22Rv1 (cell line): ENCODE results near the gene RNF41.
"Not testable (repeated sequence)": the region's sequence is repeated elsewhere in the genome, so short reads cannot be mapped to it uniquely, and the experiment has no call there.

Experiments used
- H3K27ac ChIP-seq: fragments of 450-650 bp; 2 replicates; pipeline ENCODE4 v1.5.1; 2017
- ZFX ChIP-seq: fragments of 450-650 bp; IDR thresholded peaks from 2 replicates; pipeline ENCODE4 v1.6.1; 2017; ENCODE audit warnings: antibody characterized with exemption, borderline replicate concordance
- TF ChIP-seq, protein P1 (sequence below): fragments of 450-650 bp; IDR thresholded peaks from 2 replicates; pipeline ENCODE4 v1.5.1; 2017; ENCODE audit warnings: mild to moderate bottlenecking

RNF41 gene

DNA sequence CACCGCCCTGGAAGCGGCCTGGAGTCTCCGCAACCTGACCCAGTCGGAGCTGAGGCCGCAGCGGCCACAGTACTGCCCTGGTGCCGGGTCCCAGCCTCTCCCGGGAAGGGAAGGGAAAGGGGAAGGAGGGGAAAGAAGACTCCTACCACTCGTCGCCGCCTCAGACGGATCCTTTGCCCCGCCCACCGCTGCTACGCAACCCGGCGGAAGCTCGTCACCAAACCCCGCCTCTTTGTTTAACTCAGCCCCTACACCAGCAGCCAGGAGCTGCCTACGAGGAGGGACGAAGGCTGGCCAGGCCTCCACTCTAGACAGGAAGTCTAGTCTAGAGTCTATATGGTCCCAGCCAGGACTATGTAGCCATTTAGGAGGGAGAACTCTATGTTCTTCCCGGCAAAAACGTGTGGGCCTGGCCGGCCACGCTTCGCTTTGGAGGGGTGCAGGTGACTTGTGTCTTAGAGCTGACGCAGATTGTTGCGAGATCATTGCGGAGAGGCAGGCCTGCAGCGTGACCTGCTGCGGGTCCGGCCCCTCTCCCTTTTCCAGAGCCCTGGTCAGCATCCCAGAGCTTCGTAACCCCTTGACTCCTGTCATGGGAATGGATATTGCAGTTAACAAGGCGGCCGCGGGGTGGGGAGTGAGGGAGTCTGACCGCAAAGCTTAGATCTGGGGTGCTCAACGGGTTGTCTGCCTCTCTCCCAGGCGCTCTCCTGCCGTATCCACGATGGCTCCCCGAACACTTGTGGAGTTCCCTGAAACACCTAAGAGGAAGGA is at the start of gene RNF41:
Gene RNF41, minus strand, starts transcription at position 166 of the 774 bp plus-strand sequence. CDS start 7,875 bp downstream, outside the sequence.
- H3K27ac ChIP-seq = peak within 1 kb of the TSS; percentile 98
- TF ChIP-seq ZFX = no peak
- TF ChIP-seq, protein P1, sequence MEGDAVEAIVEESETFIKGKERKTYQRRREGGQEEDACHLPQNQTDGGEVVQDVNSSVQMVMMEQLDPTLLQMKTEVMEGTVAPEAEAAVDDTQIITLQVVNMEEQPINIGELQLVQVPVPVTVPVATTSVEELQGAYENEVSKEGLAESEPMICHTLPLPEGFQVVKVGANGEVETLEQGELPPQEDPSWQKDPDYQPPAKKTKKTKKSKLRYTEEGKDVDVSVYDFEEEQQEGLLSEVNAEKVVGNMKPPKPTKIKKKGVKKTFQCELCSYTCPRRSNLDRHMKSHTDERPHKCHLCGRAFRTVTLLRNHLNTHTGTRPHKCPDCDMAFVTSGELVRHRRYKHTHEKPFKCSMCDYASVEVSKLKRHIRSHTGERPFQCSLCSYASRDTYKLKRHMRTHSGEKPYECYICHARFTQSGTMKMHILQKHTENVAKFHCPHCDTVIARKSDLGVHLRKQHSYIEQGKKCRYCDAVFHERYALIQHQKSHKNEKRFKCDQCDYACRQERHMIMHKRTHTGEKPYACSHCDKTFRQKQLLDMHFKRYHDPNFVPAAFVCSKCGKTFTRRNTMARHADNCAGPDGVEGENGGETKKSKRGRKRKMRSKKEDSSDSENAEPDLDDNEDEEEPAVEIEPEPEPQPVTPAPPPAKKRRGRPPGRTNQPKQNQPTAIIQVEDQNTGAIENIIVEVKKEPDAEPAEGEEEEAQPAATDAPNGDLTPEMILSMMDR = peak; percentile 8

DNA sequence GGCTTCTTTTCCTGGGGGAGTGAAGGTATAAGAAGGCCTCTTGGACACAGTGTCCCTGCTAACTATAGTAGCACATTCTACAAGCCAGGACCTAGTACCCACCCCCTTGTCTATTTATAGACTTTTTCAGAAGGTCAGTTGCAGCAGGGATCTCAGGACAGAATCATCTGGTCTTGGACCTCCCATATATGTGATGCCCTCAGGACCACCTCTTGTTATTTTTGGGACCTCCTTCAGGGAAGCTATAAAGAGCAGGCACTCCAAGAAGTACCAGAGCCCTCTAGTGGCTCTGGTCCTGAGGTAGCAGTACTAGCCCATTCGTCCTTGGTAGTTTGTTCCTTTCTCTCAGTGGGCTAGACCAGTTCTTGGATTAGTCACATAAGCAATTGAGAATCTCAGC is 49.3 kb upstream of the RNF41 start:
- TF ChIP-seq, protein P1 = peak; percentile 69
- no peak for TF ChIP-seq ZFX
- peak overlapping the region; percentile 83 for H3K27ac ChIP-seq

DNA sequence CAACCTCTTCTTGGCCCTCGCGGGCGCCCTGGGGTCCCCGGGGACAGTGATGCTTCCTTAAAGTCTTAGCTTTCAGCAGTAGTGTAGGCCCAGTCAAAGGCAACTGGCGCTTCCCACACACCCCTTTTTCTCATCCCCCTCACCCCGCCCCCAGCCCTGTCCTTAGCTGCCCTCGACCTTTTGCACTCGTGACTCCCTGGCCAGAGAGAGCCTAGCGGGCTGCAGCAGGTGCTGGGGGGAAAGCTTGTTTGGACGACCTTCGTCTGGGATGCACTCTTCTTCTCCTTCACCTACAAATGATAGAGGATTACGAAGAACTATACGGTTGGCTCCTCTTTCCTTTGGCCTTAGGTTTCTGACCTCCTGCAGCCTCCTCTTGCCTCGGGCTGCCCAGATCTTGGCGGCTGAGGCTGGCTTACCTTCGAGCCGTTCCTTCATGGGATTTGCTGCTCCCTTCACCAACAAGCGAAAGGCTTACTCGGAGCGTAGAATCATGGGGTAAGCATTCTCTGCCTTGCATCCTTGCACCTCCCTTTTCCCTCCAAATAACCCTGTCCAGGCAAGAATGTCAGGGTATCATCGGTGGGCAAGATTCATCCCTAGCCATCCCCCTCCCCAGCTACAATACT is 45.8 kb upstream of the RNF41 start:
- peak overlapping the region; percentile 83 for H3K27ac ChIP-seq
- no peak for TF ChIP-seq ZFX
- TF ChIP-seq, protein P1 = no peak

DNA sequence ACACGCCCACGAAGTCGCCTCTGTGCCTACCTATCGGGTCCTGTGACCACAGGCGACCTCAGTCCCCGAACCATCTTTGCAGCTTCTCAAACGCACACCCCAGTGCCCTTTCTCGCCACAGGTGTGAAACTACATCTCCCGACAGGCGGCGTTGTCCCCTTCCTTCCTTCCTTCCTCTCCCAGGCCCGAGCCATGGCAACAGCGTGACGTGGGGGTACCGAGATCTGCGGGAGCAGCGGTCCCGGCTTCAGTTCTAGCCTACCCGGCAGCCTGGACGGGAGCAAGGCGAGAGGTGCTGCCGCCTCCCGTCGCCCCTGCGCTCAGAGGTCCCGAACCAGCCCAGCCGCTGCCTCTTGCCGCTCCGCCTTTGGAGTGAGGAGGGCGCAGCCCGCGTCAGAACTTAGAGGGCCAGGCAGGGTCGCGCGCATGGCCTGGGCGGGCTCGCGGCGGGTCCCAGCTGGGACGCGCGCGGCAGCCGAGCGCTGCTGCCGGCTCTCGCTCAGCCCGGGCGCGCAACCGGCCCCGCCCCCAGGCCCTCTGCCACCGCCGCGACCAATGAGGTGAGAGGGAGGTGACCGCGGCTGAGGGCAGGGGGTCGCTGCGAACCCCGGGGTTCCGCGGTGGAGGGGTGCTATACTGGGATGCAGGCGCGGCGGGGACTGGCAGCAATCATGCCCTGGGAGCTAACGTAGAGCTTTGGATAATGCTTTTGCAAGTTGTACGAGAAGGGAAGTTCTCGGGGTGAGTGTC is 45.1 kb upstream of the RNF41 start, which contains the start of gene COQ10A:
Gene COQ10A, plus strand, starts transcription at position 250 of the 750 bp plus-strand sequence. Its CDS starts 177 bp downstream, at position 427.
- H3K27ac ChIP-seq = peak within 1 kb of the TSS; percentile 83
- TF ChIP-seq ZFX = no peak
- TF ChIP-seq, protein P1 = peak; percentile 86

DNA sequence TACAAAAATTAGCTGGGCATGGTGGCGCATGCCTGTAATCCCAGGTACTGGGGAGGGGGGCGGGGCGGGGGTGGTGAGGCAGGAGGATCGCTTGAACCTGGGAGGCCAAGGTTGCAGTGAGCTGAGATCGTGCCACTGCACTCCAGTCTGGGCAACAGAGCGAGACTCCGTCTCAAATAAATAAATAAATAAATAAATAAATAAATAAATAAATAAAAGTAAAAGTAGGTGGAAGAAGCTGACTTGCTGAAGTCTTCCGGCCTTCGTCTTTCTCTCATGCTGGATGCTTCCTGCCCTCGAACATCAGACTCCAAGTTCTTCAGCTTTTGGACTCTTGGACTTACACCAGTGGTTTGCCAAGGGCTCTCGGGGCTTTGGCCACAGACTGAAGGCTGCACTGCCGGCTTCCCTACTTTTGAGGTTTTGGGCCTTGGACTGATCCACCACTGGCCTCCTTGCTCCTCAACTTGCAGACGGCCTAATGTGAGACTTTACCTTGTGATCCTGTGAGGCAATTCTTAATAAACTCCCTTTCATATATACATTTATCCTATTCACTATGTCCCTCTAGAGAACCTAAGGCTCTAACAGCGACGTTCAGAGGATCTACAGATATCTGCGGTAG is 44.5 kb upstream of the RNF41 start:
- peak overlapping the region; percentile 83 for H3K27ac ChIP-seq

DNA sequence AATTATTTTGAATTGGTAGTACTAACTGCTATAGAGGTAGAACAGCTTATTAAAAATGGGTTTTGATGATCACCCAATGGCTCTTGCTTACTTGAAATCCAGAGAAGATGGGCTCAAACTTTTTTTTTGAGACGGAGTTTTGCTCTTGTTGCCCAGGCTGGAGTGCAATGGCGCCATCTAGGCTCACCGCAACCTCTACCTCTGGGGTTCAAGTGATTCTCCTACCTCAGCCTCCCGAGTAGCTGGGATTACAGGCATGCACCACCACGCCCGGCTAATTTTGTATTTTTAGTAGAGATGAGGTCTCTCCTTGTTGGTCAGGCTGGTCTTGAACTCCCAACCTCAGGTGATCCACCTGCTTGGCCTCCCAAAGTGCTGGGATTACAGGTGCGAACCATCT is 41.2 kb upstream of the RNF41 start:
- TF ChIP-seq, protein P1 = peak; percentile 58
- not testable (repeated sequence) for H3K27ac ChIP-seq

DNA sequence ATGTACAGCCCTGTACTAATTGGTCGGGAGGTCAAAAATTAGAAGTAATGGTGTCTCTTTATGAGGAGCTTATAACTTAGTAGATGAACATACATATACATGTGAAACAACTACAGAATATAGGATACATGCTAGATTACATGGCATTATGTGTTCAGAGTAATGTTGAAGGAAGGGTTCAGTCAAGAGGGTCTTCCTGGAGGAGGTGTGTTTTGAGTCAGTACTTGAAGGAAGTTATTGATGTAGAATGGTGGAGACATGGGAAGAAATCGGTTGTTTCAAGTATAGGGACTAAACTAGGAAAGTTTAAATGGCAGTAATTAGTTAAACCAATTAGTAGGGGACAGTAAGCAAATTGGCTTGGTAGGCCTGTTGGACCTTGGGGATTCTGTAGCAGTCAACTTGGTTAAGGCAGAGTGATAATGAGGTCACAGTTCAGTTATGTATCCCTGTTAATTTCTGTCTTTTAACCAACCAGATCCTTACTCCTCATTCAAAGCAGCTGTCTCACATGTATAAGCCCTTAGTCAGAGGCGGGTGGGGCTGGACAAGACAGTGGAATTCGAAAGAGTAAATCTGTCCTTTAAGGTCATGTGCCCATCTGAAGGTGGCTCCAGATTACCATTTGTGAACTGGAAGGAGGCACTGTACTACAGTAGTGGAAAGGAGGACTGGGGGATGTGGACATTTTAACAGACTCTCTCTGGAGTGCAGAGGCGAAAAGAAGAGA is 39.9 kb upstream of the RNF41 start:
- H3K27ac ChIP-seq = 0 out of 2 replicates have a peak overlapping the region, but pooled peaks have one; percentile 10
- TF ChIP-seq ZFX = no peak
- TF ChIP-seq, protein P1 = no peak
